SK-N-SH (cell line): ENCODE measurements around the gene KIF11. TPM values are rescaled to one million over a fixed set of nuclear protein-coding genes. Genes with fewer than 3 reads are reported as not detected.

Source experiments
- CTCF ChIA-PET: fragments of 300-600, 350-600 bp; formaldehyde crosslinking; extraction: SDS; loops from one replicate; lab custom pipeline; 2021; lab: Yijun Ruan, JAX
- POLR2A ChIA-PET: fragments of 350-600 bp; sonication (Branson Sonifier 250); formaldehyde crosslinking; extraction: SDS; loops from one replicate; lab custom pipeline; 2020; ENCODE audit warnings: antibody characterized with exemption, inconsistent platforms; lab: Yijun Ruan, JAX
- DNase-seq: peaks from one replicate; pipeline ENCODE4 v3.0.0; 2012
- H2AFZ ChIP-seq: fragments of 200-600 bp; sonication (generic); 2 replicates; pipeline ENCODE4 v1.8.1; 2016; ENCODE audit warnings: antibody characterized with exemption, mild to moderate bottlenecking, low read depth
- H3F3A ChIP-seq: fragments of 200-600 bp; sonication (generic); replicated peaks from 2 replicates; pipeline ENCODE3; 2016; ENCODE audit warnings: antibody characterized with exemption, mild to moderate bottlenecking; ENCODE audit not compliant: insufficient read depth
- H3K27ac ChIP-seq, 2 experiments: fragments of 200-500 bp in 1 of 2; fragments of 200-600 bp in 1 of 2; sonication (Bioruptor generic) in 1 of 2; sonication (generic), shearing (Covaris generic) in 1 of 2; 2 replicates each; pipeline versions ENCODE4 v1.5.1 to v1.6.1; 2014 to 2016; ENCODE audit warnings: low read depth in 2 of 2, inconsistent platforms in 1 of 2, low read length in 1 of 2, mild to moderate bottlenecking in 1 of 2, mixed read lengths in 1 of 2
- H3K27me3 ChIP-seq: fragments of 200-600 bp; sonication (generic), shearing (Covaris generic); 2 replicates; pipeline ENCODE4 v1.6.1; 2016; ENCODE audit warnings: mixed run types; ENCODE audit not compliant: insufficient read depth
- H3K36me3 ChIP-seq, 2 experiments: fragments of 200-500 bp in 1 of 2; fragments of 200-600 bp in 1 of 2; sonication (Bioruptor generic) in 1 of 2; sonication (generic) in 1 of 2; replicated peaks in 1 of 2; 2 replicates each; pipeline versions ENCODE3 to v1.5.1; 2014 to 2016; ENCODE audit warnings: low read length in 1 of 2, mild to moderate bottlenecking in 1 of 2; ENCODE audit not compliant: insufficient read depth in 2 of 2, control insufficient read depth in 1 of 2
- H3K4me1 ChIP-seq, 2 experiments: fragments of 200-500 bp in 1 of 2; fragments of 200-600 bp in 1 of 2; sonication (Bioruptor generic) in 1 of 2; sonication (generic), shearing (Covaris generic) in 1 of 2; 2 replicates each; pipeline versions ENCODE4 v1.5.1 to v1.6.1; 2014 to 2016; ENCODE audit warnings: low read depth in 1 of 2, low read length in 1 of 2, mixed run types in 1 of 2; ENCODE audit not compliant: insufficient read depth in 2 of 2, control insufficient read depth in 1 of 2
- H3K4me2 ChIP-seq: fragments of 200-600 bp; sonication (generic), shearing (Covaris generic); 2 replicates; pipeline ENCODE4 v1.6.1; 2017; ENCODE audit warnings: mixed run types
- H3K4me3 ChIP-seq, 2 experiments: fragments of 200-500 bp in 1 of 2; fragments of 200-600 bp in 1 of 2; sonication (Bioruptor generic) in 1 of 2; sonication (generic), shearing (Covaris generic) in 1 of 2; 2 replicates each; pipeline versions ENCODE4 v1.5.1 to v1.8.1; 2014 to 2016; ENCODE audit warnings: low read depth in 2 of 2, inconsistent platforms in 1 of 2, low read length in 1 of 2, mild to moderate bottlenecking in 1 of 2, mixed read lengths in 1 of 2, moderate library complexity in 1 of 2
- H3K79me2 ChIP-seq: fragments of 200-600 bp; sonication (generic); 2 replicates; pipeline ENCODE4 v1.8.1; 2017; ENCODE audit warnings: mild to moderate bottlenecking; ENCODE audit not compliant: insufficient read depth
- H3K9ac ChIP-seq: fragments of 200-600 bp; sonication (generic); 2 replicates; pipeline ENCODE4 v1.6.1; 2017; ENCODE audit warnings: mixed run types
- H3K9me2 ChIP-seq: fragments of 200-600 bp; sonication (generic); 2 replicates; pipeline ENCODE4 v1.6.1; 2017; ENCODE audit warnings: mixed run types
- H3K9me3 ChIP-seq: fragments of 200-600 bp; sonication (generic); 2 replicates; pipeline ENCODE4 v1.6.1; 2017; ENCODE audit warnings: mixed run types, mild to moderate bottlenecking, moderate library complexity
- H4K20me1 ChIP-seq: fragments of 200-600 bp; sonication (generic); 2 replicates; pipeline ENCODE4 v1.6.1; 2017; ENCODE audit warnings: mild to moderate bottlenecking, mixed run types; ENCODE audit not compliant: insufficient read depth
- ELF1 ChIP-seq: IDR thresholded peaks from 2 replicates; pipeline ENCODE4 v1.4.0; 2012
- EP300 ChIP-seq, 2 experiments: IDR thresholded peaks; 2 replicates each; pipeline versions ENCODE4 v1.4.0 to v1.6.1; 2012; ENCODE audit warnings: borderline replicate concordance in 1 of 2, low read depth in 1 of 2, low read length in 1 of 2
- FOXJ3 ChIP-seq: sonication (generic); formaldehyde crosslinking; IDR thresholded peaks from 2 replicates; pipeline ENCODE4 v1.5.1; 2020; ENCODE audit warnings: mild to moderate bottlenecking, missing genetic modification reagents
- GABPA ChIP-seq: IDR thresholded peaks from 2 replicates; pipeline ENCODE4 v1.4.0; 2012; ENCODE audit warnings: low read depth, mild to moderate bottlenecking
- JUND ChIP-seq: IDR thresholded peaks from 2 replicates; pipeline ENCODE4 v1.4.0; 2012
- MEF2A ChIP-seq: IDR thresholded peaks from 2 replicates; pipeline ENCODE4 v1.4.0; 2012; ENCODE audit warnings: low read depth, borderline replicate concordance
- NFIC ChIP-seq: IDR thresholded peaks from 2 replicates; pipeline ENCODE4 v1.4.0; 2012; ENCODE audit warnings: borderline replicate concordance
- POLR2AphosphoS5 ChIP-seq: IDR thresholded peaks from 2 replicates; pipeline ENCODE4 v1.6.1; 2012; ENCODE audit warnings: low read depth, low read length
- RAD21 ChIP-seq: IDR thresholded peaks from 2 replicates; pipeline ENCODE4 v1.6.1; 2012; ENCODE audit warnings: mild to moderate bottlenecking, low read length
- RXRA ChIP-seq: IDR thresholded peaks from 2 replicates; pipeline ENCODE4 v1.4.0; 2012; ENCODE audit warnings: low read depth, mild to moderate bottlenecking, borderline replicate concordance
- SMC3 ChIP-seq: IDR thresholded peaks from 2 replicates; pipeline ENCODE4 v1.6.1; 2012; ENCODE audit warnings: low read depth, low read length, improper control_type of control experiment
- TAF1 ChIP-seq: IDR thresholded peaks from 2 replicates; pipeline ENCODE4 v1.6.1; 2012; ENCODE audit warnings: low read depth, mild to moderate bottlenecking, low read length, moderate library complexity, borderline replicate concordance
- TCF12 ChIP-seq: IDR thresholded peaks from 2 replicates; pipeline ENCODE4 v1.4.0; 2012
- TEAD4 ChIP-seq: IDR thresholded peaks from 2 replicates; pipeline ENCODE4 v1.4.0; 2012; ENCODE audit warnings: mild to moderate bottlenecking, borderline replicate concordance; ENCODE audit not compliant: insufficient read depth
- YY1 ChIP-seq: IDR thresholded peaks from 2 replicates; pipeline ENCODE4 v1.4.0; 2012; ENCODE audit warnings: low read depth, mild to moderate bottlenecking
- WGBS: methylation state at CpG from one replicate; pipeline ENCODE4 v1.1.6; 2017; ENCODE audit warnings: low lambda C conversion rate; 5-methylcytosine and 5-hydroxymethylcytosine counted together
- polyA plus RNA-seq, 3 experiments: library from polyadenylated mRNA; depleted of rRNA; stranded (reverse); fragments of >200 nt; gene quantifications; 2 replicates each; pipeline ENCODE4 v1.2.3, GENCODE V29; 2012
- TF ChIP-seq, protein P1 (sequence below): IDR thresholded peaks from 2 replicates; pipeline ENCODE4; 2012
- TF ChIP-seq, protein P2 (sequence below): IDR thresholded peaks from 2 replicates; pipeline ENCODE4 v1.4.0; 2012; ENCODE audit warnings: low read depth, borderline replicate concordance
- TF ChIP-seq, protein P3 (sequence below): fragments of 150-350 bp; IDR thresholded peaks from 2 replicates; pipeline ENCODE4 v1.6.1; 2017; ENCODE audit warnings: antibody characterized with exemption, low read length, low read depth, borderline replicate concordance

KIF11 gene
- polyA plus RNA-seq, 1 of the 3 experiments (the other 2 are of a cell fraction): 4.0 TPM

DNA sequence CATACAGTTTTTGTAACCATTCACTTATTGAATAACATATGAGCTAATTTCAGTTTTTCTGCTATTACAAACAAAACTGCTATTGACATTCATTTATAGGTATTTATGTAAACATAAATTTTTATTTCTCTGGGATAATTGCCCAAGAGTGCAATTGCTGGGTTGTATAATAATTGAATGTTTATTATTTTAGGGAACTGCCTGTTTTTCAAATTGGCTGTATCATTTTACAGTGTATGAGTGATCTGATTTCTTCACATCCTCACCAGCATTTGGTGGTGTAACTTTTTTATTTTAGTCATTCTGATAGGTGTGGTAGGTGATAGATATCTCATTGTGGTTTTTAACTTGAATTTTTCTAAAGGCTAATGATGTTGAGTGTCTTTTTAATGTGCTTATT is 26.4 kb downstream of the KIF11 start (continued):
- no peak for TF ChIP-seq SMC3
- TF ChIP-seq, all 33 proteins: peak for 0

DNA sequence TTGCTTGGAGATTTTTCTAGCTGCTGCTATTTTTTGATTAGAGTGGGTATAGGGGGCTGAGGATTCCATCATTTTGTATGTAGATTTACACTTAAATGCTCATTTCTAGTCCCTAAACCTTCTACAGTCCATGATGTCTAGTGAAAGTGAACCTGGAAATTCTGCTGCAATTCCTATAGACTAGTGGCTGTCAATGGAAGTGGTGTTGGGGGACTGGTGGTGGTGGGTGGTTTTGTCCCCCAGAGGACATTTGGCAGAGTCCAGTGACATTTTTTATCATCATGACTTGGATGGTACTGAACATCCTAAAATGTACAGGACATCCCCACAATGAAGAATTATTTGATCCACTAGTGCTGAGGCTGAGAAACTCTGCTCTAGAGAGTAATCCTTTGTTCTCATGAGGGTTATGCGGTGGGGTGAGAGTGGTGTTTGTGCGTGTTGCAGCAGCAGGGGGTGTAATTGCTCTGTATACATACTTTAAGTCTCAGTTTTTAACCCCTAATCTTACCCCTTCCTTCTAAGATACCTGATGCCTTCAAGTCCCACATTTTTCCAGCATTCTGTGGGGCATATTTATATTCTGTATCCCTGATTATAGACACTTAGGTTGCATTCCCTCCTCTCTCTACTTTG is 35.0 kb downstream of the KIF11 start:
- no peak overlapping the region for H3K27ac ChIP-seq
- DNase-seq: peak; percentile 11
- no peaks in the 10 kb centered on the region for H4K20me1 ChIP-seq
- no peak overlapping the region for H3K4me3 ChIP-seq
- ChIA-PET CTCF (interaction anchor here (2.0 kb wide), 1 partner anchor 111 kb away, joined by 5 read pairs; no protein-coding TSS in a partner anchor), POLR2A (no interaction called here)
- TF ChIP-seq ELF1: no peak
- TF ChIP-seq, protein P1, sequence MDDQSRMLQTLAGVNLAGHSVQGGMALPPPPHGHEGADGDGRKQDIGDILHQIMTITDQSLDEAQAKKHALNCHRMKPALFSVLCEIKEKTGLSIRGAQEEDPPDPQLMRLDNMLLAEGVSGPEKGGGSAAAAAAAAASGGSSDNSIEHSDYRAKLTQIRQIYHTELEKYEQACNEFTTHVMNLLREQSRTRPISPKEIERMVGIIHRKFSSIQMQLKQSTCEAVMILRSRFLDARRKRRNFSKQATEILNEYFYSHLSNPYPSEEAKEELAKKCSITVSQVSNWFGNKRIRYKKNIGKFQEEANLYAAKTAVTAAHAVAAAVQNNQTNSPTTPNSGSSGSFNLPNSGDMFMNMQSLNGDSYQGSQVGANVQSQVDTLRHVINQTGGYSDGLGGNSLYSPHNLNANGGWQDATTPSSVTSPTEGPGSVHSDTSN: no peak
- TF ChIP-seq JUND: no peak
- no peak for TF ChIP-seq TCF12
- no peak for TF ChIP-seq RXRA
- no peak for TF ChIP-seq FOXJ3 (CRISPR knock-in tag)
- TF ChIP-seq, protein P2, sequence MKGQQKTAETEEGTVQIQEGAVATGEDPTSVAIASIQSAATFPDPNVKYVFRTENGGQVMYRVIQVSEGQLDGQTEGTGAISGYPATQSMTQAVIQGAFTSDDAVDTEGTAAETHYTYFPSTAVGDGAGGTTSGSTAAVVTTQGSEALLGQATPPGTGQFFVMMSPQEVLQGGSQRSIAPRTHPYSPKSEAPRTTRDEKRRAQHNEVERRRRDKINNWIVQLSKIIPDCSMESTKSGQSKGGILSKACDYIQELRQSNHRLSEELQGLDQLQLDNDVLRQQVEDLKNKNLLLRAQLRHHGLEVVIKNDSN: no peak
- TF ChIP-seq, protein P3, sequence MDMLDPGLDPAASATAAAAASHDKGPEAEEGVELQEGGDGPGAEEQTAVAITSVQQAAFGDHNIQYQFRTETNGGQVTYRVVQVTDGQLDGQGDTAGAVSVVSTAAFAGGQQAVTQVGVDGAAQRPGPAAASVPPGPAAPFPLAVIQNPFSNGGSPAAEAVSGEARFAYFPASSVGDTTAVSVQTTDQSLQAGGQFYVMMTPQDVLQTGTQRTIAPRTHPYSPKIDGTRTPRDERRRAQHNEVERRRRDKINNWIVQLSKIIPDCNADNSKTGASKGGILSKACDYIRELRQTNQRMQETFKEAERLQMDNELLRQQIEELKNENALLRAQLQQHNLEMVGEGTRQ: no peak
- no peak for TF ChIP-seq EP300 (IDR thresholded peaks at IDR 0.05; ENCODE audit: borderline replicate concordance in 1 of 2, low read depth in 1 of 2, low read length in 1 of 2)
- no peak for TF ChIP-seq TEAD4
- no peak for TF ChIP-seq RAD21
- no peak for TF ChIP-seq TAF1
- TF ChIP-seq POLR2AphosphoS5: no peak
- no peak for TF ChIP-seq MEF2A
- TF ChIP-seq YY1: no peak
- TF ChIP-seq GABPA: no peak
- no peak for TF ChIP-seq NFIC
- no peaks in the 10 kb centered on the region for H3K9me2 ChIP-seq
- WGBS: 97% methylated on average over 2 of the region's 2 CpGs
- H3K9me3 ChIP-seq: no peaks in the 10 kb centered on the region
- no peaks in the 10 kb centered on the region for H3K27me3 ChIP-seq
- peaks cover 19% of the 10 kb centered on the region for H3K79me2 ChIP-seq
- H3K4me2 ChIP-seq: no peak overlapping the region
- H3F3A ChIP-seq: peaks cover 12% of the 10 kb centered on the region
- H3K36me3 ChIP-seq: peaks cover 0 to 57% of the 10 kb centered on the region in 2 experiments
- 0 out of 2 replicates have a peak overlapping the region, but pooled peaks have one; percentile 38 for H2AFZ ChIP-seq
- H3K9ac ChIP-seq: no peak overlapping the region
- H3K4me1 ChIP-seq: no peaks in the 10 kb centered on the region
